Measurements from ENCODE around the gene JCAD.

The JCAD gene

DNA sequence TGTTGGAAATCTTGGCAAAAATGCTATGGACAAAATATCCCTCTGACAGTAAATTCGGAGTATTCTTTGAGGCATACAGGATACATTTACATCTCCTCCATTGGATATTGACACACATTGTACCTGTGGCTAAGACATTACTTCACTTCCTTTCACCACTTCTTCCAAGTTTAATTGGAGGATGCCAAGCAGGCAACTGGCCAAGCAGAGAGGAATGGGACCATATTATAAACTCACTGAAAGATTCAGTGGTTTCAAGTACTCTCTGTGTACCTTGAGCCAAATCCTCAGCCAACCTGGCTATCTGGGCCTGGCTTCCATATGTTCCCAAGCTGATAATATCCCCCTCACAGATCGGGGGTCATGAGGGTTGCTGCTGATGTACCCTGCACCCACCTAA, 14.7 kb upstream of the JCAD start:
- no peak overlapping the region for H3K4me3 ChIP-seq (ENCODE audit: control insufficient read depth, low read depth, low read length)
- TF ChIP-seq, protein P1, sequence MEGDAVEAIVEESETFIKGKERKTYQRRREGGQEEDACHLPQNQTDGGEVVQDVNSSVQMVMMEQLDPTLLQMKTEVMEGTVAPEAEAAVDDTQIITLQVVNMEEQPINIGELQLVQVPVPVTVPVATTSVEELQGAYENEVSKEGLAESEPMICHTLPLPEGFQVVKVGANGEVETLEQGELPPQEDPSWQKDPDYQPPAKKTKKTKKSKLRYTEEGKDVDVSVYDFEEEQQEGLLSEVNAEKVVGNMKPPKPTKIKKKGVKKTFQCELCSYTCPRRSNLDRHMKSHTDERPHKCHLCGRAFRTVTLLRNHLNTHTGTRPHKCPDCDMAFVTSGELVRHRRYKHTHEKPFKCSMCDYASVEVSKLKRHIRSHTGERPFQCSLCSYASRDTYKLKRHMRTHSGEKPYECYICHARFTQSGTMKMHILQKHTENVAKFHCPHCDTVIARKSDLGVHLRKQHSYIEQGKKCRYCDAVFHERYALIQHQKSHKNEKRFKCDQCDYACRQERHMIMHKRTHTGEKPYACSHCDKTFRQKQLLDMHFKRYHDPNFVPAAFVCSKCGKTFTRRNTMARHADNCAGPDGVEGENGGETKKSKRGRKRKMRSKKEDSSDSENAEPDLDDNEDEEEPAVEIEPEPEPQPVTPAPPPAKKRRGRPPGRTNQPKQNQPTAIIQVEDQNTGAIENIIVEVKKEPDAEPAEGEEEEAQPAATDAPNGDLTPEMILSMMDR (conservative IDR thresholded peaks at IDR 0.05; ENCODE audit: control insufficient read depth, insufficient read depth, low read depth, low read length): no peak
- no peak for DNase-seq (ENCODE audit: low read depth)

DNA sequence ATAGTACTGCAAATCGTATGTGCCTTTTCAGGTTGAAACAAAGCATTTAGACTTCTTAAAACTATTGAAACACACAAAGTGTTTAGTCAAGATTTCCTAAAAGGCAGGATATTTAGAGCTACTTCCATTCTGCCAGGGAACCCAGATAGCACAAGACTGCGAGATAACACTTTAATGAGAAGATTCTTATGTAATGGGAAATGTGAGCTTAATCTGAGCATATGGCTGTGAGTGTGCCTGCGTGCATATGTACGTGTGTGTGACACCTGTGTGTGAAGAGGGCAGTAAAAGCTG, 14.3 kb upstream of the JCAD start:
- no peak for DNase-seq (ENCODE audit: low read depth)
- H3K4me3 ChIP-seq (ENCODE audit: control insufficient read depth, low read depth, low read length): no peak overlapping the region
- TF ChIP-seq, protein P1 (conservative IDR thresholded peaks at IDR 0.05; ENCODE audit: control insufficient read depth, insufficient read depth, low read depth, low read length): no peak

DNA sequence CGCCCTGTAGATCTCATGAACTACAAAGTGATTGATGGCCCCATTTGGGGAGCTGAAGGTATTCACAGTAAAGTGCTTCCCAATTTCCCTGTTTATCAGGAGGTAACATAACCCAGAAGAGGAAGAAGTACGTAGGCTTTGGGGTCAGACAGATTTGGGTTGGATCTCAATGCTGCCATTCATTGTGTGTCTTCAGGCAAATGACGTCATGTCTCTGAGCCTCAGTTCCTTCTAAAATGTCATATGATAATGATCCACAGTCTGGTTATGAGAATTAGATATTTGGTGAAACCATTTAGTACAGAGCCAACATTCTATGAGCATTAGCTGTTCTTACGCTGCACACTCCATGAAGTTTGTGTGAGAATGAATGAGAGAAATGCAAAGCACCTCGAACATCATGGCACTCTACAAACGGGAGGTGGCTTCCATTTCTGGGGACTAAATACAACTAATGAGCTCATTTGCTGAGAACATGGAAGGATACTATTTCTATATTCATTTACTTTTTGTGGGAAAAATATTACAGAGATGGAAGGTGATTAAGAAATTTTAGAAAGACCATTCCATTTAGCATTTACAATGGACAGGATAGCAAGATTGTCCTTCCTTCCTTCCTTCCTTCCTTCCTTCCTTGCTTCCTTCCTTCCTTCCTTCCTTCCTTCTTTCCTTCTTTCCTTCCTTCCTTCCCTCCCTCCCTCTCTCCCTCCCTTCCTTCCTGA, 13.8 kb upstream of the JCAD start:
- H3K4me3 ChIP-seq (ENCODE audit: control insufficient read depth, low read depth, low read length): no peak overlapping the region
- no peak for DNase-seq (ENCODE audit: low read depth)
- TF ChIP-seq, protein P1 (conservative IDR thresholded peaks at IDR 0.05; ENCODE audit: control insufficient read depth, insufficient read depth, low read depth, low read length): no peak

DNA sequence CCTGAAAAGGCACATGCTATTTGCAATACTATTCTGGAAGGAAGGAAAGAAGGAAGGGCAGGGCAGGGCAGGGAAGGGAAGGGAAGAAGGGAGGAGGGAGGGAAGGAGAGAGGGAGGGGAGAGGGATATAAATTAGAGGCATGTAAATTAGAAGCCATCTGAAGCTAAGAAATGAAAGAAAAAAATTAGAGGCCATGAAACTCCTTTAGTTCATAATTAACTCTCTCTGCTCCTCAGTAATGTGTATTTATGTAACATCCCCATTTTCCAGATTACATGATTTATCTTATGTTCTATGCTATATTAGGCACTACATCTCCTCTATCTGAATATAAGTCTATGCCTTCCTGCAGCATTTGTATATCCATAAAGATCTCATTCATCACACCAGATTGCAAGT, 12.7 kb upstream of the JCAD start:
- no peak overlapping the region for H3K4me3 ChIP-seq (ENCODE audit: control insufficient read depth, low read depth, low read length)
- no peak for DNase-seq (ENCODE audit: low read depth)
- TF ChIP-seq, protein P1 (conservative IDR thresholded peaks at IDR 0.05; ENCODE audit: control insufficient read depth, insufficient read depth, low read depth, low read length): no peak

DNA sequence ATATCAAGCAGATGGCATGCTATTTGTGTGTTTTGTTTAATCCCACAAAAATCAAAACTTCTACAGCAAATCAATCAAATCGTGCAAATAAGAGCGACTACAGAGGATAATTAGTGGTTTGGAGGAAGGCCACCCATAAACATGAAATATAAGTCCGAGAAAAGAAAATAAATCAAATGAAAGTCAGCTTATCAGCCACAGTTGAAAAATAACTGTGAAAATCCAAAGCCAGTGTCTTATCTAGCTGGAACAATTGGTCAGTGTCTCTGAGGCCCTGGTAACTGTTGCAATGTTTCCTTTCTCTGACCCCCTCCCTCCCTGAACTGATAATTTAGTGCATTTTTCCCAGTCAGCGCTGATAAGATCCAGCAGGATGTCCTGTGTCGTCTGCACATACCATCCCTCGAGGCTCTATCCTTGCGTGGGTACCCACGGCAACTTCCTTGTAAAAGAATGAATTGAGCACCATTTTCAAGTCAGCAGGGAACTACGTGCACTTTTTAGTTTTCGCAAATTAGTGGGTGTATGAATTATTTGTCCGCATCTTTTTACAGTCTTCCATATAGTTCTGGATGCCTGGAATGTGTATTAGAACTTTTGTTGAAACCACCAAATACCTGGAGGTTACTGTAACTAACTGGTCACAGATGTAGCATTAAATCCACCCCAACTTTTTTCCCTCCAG, 10.8 kb upstream of the JCAD start:
- DNase-seq (ENCODE audit: low read depth): no peak
- no peak overlapping the region for H3K4me3 ChIP-seq (ENCODE audit: control insufficient read depth, low read depth, low read length)
- TF ChIP-seq, protein P1 (conservative IDR thresholded peaks at IDR 0.05; ENCODE audit: control insufficient read depth, insufficient read depth, low read depth, low read length): no peak

DNA sequence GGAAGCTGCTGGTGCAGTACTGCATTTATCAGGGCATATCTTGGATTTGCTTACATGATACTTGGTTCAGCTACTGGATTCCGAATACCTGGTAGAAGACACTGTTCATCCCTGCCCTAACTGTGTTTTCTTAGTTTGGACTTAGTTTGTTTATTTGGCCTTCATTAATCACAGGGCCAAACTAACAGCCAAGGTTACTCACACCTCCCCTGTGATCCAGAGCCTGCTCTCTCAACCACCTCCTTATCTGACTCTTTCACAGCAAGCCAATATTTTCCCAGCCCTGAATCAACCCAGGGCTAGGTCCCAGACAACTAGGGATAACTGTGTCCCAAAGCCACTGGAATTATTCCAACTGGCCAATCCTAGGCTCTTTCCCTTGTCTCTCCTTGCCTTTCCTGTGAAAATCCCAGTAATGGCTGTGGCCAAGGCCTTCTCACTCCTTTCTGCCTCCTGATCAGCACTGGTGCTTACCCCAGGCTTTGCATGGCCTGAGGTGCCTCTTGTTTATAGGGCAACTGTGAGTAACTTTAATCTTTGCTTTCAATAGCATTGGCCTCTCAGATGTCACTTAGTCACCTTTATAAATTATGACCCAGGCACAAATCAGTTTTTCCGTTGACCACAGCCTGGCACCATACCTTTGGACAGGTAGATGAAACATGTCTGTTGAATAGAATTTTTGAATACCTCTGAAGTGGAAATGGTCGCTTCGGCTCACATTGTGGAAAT, 9.3 kb upstream of the JCAD start:
- DNase-seq (ENCODE audit: low read depth): no peak
- H3K4me3 ChIP-seq (ENCODE audit: control insufficient read depth, low read depth, low read length): no peak overlapping the region
- TF ChIP-seq, protein P1 (conservative IDR thresholded peaks at IDR 0.05; ENCODE audit: control insufficient read depth, insufficient read depth, low read depth, low read length): no peak

Measured in fibroblast of mammary gland (primary cell).